ENCODE results near the gene ZFAND3. TPM values are rescaled to one million over a fixed set of nuclear protein-coding genes. Genes with fewer than 3 reads are reported as not detected.

The ZFAND3 gene
- total and polyA plus RNA-seq, 2 experiments from 2014 or later: 36.5 to 50.0 TPM

DNA sequence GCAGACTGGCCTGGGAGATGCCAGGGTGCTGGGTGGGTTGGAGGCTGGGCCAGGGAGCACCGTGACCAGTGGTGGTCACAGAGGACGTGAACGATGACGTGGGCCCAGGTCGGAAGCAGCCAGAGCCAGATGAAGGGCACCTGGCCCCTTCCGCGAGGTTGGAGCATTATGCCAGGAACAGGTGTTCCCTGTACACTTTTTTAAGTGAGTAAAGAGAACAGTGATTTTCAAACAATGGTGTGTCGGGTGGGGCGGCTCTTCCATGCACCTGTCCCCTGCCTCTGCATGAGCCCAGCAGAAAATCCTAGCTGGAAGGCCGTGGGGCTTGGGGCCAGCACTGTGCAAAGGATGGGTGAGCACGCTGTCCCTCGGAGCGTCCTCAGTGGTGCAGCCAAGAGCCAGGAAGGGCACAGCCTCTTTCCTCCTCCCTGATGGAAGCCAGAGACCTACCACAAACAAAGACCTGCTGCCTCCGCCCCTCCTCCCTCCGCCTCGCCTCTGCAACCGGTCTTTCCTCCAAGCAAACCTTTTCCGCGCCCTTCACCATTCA lies 350.5 kb downstream of the ZFAND3 start:
- Histone ChIP-seq H2AFZ (no peak overlapping the region), H3K9me2 (replicated peaks; ENCODE audit: insufficient read depth) (no peaks in the 10 kb centered on the region), H3K4me3 (no peak overlapping the region), H3K4me2 (no peak overlapping the region), H3K27ac (no peak overlapping the region), H3K36me3 (replicated peaks; ENCODE audit: insufficient read depth, low read depth) (no peaks in the 10 kb centered on the region), H4K20me1 (ENCODE audit: insufficient read depth, poor library complexity, severe bottlenecking) (no peaks in the 10 kb centered on the region), H3K27me3 (no peaks in the 10 kb centered on the region), H3K79me2 (no peaks in the 10 kb centered on the region), H3K4me1 (ENCODE audit: insufficient read depth) (peaks cover 4% of the 10 kb centered on the region), H3K9me3 (ENCODE audit: low read depth) (no peaks in the 10 kb centered on the region)
- TF ChIP-seq EZH2phosphoT487 (IDR thresholded peaks at IDR 0.05; ENCODE audit: low read depth, severe bottlenecking, unreplicated experiment): no peak
- TF ChIP-seq, protein P1, sequence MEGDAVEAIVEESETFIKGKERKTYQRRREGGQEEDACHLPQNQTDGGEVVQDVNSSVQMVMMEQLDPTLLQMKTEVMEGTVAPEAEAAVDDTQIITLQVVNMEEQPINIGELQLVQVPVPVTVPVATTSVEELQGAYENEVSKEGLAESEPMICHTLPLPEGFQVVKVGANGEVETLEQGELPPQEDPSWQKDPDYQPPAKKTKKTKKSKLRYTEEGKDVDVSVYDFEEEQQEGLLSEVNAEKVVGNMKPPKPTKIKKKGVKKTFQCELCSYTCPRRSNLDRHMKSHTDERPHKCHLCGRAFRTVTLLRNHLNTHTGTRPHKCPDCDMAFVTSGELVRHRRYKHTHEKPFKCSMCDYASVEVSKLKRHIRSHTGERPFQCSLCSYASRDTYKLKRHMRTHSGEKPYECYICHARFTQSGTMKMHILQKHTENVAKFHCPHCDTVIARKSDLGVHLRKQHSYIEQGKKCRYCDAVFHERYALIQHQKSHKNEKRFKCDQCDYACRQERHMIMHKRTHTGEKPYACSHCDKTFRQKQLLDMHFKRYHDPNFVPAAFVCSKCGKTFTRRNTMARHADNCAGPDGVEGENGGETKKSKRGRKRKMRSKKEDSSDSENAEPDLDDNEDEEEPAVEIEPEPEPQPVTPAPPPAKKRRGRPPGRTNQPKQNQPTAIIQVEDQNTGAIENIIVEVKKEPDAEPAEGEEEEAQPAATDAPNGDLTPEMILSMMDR (IDR thresholded peaks at IDR 0.05; ENCODE audit: poor library complexity): no peak
- no peak for TF ChIP-seq EZH2 (IDR thresholded peaks at IDR 0.05; ENCODE audit: borderline replicate concordance)
- no peak for DNase-seq (ENCODE audit: low spot score)
- WGBS (ENCODE audit: low lambda C conversion rate, missing lambda C conversion rate): 69% methylated on average over 19 of the region's 19 CpGs

DNA sequence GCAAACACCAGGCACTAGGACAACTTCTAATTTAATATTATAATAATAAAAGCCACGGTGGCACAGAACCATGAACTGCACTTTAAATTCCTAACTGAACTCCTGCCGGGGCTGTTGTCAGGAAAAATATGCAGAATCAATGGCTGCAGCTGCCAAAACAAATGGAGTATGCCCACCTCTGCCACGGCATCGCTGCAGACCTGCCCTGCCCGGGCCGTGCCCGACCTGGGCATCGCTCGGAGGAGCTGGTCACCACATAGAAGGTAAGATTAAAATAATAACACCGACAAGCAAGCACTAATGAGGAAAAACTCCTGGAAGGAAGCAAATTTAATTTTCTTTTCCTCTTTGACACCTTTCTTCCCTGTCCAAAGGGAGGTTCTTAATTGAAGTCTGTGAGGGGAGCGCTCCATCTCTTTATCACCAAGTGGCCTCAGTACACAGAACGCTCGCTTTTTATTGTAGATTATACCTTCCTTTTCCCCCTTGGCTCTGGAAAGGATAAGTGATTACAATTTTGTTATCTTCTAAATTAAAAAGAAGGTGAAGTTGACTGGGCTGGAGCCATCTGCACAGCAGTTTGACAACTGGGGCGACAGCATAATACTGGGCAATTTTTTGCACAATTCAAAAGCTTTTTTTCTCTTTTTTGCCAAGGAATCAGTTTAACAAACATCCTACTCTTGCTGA lies 351.3 kb downstream of the ZFAND3 start:
- no peaks in the 10 kb centered on the region for H3K27me3 ChIP-seq
- no peak for DNase-seq (ENCODE audit: low spot score)
- no peaks in the 10 kb centered on the region for H4K20me1 ChIP-seq (ENCODE audit: insufficient read depth, poor library complexity, severe bottlenecking)
- H3K9me2 ChIP-seq (replicated peaks; ENCODE audit: insufficient read depth): no peaks in the 10 kb centered on the region
- H3K27ac ChIP-seq: no peak overlapping the region
- H3K4me2 ChIP-seq: no peak overlapping the region
- no peak overlapping the region for H2AFZ ChIP-seq
- TF ChIP-seq EZH2phosphoT487 (IDR thresholded peaks at IDR 0.05; ENCODE audit: low read depth, severe bottlenecking, unreplicated experiment) (no peak), EZH2 (IDR thresholded peaks at IDR 0.05; ENCODE audit: borderline replicate concordance) (no peak)
- TF ChIP-seq, protein P1 (IDR thresholded peaks at IDR 0.05; ENCODE audit: poor library complexity): no peak
- H3K9me3 ChIP-seq (ENCODE audit: low read depth): no peaks in the 10 kb centered on the region
- no peak overlapping the region for H3K4me3 ChIP-seq
- H3K36me3 ChIP-seq (replicated peaks; ENCODE audit: insufficient read depth, low read depth): no peaks in the 10 kb centered on the region
- H3K79me2 ChIP-seq: no peaks in the 10 kb centered on the region
- H3K4me1 ChIP-seq (ENCODE audit: insufficient read depth): peaks cover 4% of the 10 kb centered on the region
- 87% methylated on average over 14 of the region's 14 CpGs for WGBS (ENCODE audit: low lambda C conversion rate, missing lambda C conversion rate)

DNA sequence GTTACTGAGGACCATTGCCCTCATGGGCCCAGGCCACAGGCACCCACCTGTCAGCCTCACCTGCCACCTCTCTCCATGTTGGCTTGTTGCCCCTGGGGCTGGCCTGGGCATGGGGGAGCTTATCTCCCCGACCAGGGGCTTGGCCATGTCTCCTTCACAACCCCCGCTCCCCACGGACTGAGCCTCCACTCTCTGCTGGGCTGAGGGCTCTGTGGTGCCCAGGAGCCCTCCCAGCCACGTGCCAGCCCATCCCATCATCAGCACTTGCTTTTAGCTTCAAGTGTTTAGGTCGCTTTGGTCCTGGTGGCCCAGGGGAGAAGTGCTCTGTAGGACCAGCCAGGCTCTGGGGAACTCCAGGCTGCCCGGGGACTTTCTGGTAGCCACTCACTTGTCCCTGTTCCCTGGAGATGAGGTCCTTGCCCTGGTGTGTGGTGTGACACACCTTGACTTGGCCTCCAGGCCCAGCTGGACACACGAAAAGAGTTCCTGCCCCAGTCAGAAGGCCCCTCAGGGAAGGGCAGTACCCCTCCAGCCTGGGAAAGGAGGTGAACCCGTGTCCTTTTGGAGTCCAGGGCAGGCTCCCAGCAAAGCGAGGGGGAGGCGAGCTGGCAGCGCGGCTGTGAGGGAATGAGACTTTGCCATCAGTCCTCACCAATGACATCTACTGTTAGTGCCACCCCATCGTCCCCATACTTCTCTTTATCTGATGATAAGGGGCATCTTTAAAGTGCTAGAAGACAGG lies 352.6 kb downstream of the ZFAND3 start:
- Histone ChIP-seq H3K4me2 (no peak overlapping the region), H3K4me3 (no peak overlapping the region), H3K27ac (no peak overlapping the region), H4K20me1 (ENCODE audit: insufficient read depth, poor library complexity, severe bottlenecking) (no peaks in the 10 kb centered on the region), H3K4me1 (ENCODE audit: insufficient read depth) (peaks cover 15% of the 10 kb centered on the region), H3K36me3 (replicated peaks; ENCODE audit: insufficient read depth, low read depth) (no peaks in the 10 kb centered on the region), H3K79me2 (no peaks in the 10 kb centered on the region), H2AFZ (no peak overlapping the region), H3K9me3 (ENCODE audit: low read depth) (no peaks in the 10 kb centered on the region), H3K9me2 (replicated peaks; ENCODE audit: insufficient read depth) (no peaks in the 10 kb centered on the region), H3K27me3 (no peaks in the 10 kb centered on the region)
- 85% methylated on average over 13 of the region's 13 CpGs for WGBS (ENCODE audit: low lambda C conversion rate, missing lambda C conversion rate)
- TF ChIP-seq EZH2 (IDR thresholded peaks at IDR 0.05; ENCODE audit: borderline replicate concordance): no peak
- no peak for DNase-seq (ENCODE audit: low spot score)

All from hepatocyte (in vitro differentiated cells).